Effector memory CD4-positive, alpha-beta T cell (primary cell): ENCODE results near the gene PCDHA3.
"Not testable (repeated sequence)": the region's sequence is repeated elsewhere in the genome, so short reads cannot be mapped to it uniquely, and the experiment has no call there.

Experiments used
- DNase-seq, 3 donors: peaks; one replicate each; pipeline ENCODE4 v3.0.0-alpha.2; 2020
- H3K27ac ChIP-seq: 2 replicates; pipeline ENCODE4 v1.7.0; 2013; ENCODE audit warnings: mild to moderate bottlenecking, low read length, moderate library complexity; ENCODE audit not compliant: insufficient read depth, poor library complexity, severe bottlenecking
- H3K27me3 ChIP-seq: replicated peaks from 2 replicates; pipeline ENCODE4 v1.7.0; 2013; ENCODE audit warnings: mild to moderate bottlenecking, low read length; ENCODE audit not compliant: insufficient read depth, control insufficient read depth, poor library complexity, severe bottlenecking
- H3K36me3 ChIP-seq: 2 replicates; pipeline ENCODE4 v1.7.0; 2013; ENCODE audit warnings: mild to moderate bottlenecking, low read length, moderate library complexity; ENCODE audit not compliant: control insufficient read depth, insufficient read depth
- H3K4me1 ChIP-seq: 2 replicates; pipeline ENCODE4 v1.7.0; 2013; ENCODE audit warnings: low read length, mild to moderate bottlenecking; ENCODE audit not compliant: control insufficient read depth, insufficient read depth, poor library complexity, severe bottlenecking
- H3K4me3 ChIP-seq: 2 replicates; pipeline ENCODE4 v1.7.0; 2013; ENCODE audit warnings: low read length, low read depth, mild to moderate bottlenecking; ENCODE audit not compliant: insufficient read depth, poor library complexity, severe bottlenecking
- H3K9me3 ChIP-seq: 2 replicates; pipeline ENCODE4 v1.7.0; 2013; ENCODE audit warnings: mild to moderate bottlenecking, low read length, moderate library complexity; ENCODE audit not compliant: control insufficient read depth

The PCDHA3 gene

GRCh38 chr5:140834439-140835008 lies 33.7 kb downstream of the PCDHA3 start:
- H3K36me3 ChIP-seq, H3K27ac ChIP-seq, H3K4me1 ChIP-seq, H3K4me3 ChIP-seq, H3K27me3 ChIP-seq, H3K9me3 ChIP-seq, DNase-seq: not testable (repeated sequence)

- no peaks in the 10 kb centered on the region for H3K27me3 ChIP-seq
- no peak overlapping the region for H3K27ac ChIP-seq
- no peaks in the 10 kb centered on the region for H3K9me3 ChIP-seq
- no peak for DNase-seq
- no peaks in the 10 kb centered on the region for H3K4me1 ChIP-seq
- H3K36me3 ChIP-seq, result no peaks in the 10 kb centered on the region
- H3K4me3 ChIP-seq, result no peak overlapping the region
Measured at GRCh38 chr5:140835622-140836510, 35.0 kb downstream of the PCDHA3 start.

GRCh38 chr5:140840978-140841962 lies 40.4 kb downstream of the PCDHA3 start, which contains the start of gene PCDHA8:
Gene PCDHA8, plus strand, starts transcription at chr5:140841187. Its CDS starts 135 bp downstream, at chr5:140841322.
- DNase-seq, result no peak
- no peak within 1 kb of the TSS for H3K4me3 ChIP-seq
- H3K4me1 ChIP-seq, result no peaks in the 10 kb centered on the region
- H3K36me3 ChIP-seq, result no peaks in the 10 kb centered on the region
- no peak within 1 kb of the TSS for H3K27ac ChIP-seq
- no peaks in the 10 kb centered on the region for H3K9me3 ChIP-seq
- H3K27me3 ChIP-seq, result no peaks in the 10 kb centered on the region

- no peak overlapping the region for H3K27ac ChIP-seq
- H3K27me3 ChIP-seq, result no peaks in the 10 kb centered on the region
- H3K9me3 ChIP-seq, result no peaks in the 10 kb centered on the region
- no peaks in the 10 kb centered on the region for H3K36me3 ChIP-seq
- no peak for DNase-seq
- no peak overlapping the region for H3K4me3 ChIP-seq
- H3K4me1 ChIP-seq, result no peaks in the 10 kb centered on the region
Measured at GRCh38 chr5:140842798-140843733, 42.2 kb downstream of the PCDHA3 start.

- H3K4me1 ChIP-seq, DNase-seq, H3K9me3 ChIP-seq, H3K4me3 ChIP-seq, H3K27ac ChIP-seq, H3K27me3 ChIP-seq, H3K36me3 ChIP-seq: not testable (repeated sequence)
Measured at GRCh38 chr5:140848139-140849102, 47.6 kb downstream of the PCDHA3 start, which contains the start of gene PCDHA9. Gene PCDHA9, plus strand, starts transcription at chr5:140848382. Its CDS starts 114 bp downstream, at chr5:140848496.

- not testable (repeated sequence) for H3K27ac ChIP-seq, H3K4me3 ChIP-seq, H3K9me3 ChIP-seq, H3K4me1 ChIP-seq, H3K36me3 ChIP-seq, DNase-seq, H3K27me3 ChIP-seq
Measured at GRCh38 chr5:140849831-140850634, 49.2 kb downstream of the PCDHA3 start.
